Adrenal gland (tissue), 5 donors: Measurements from ENCODE around the gene DLGAP1.

Experiments used
- POLR2A ChIP-seq, 2 donors: fragments of 450-650 bp; IDR thresholded peaks; one replicate each; pipeline ENCODE4 v1.6.1; 2017; ENCODE audit warnings: antibody characterized with exemption in 2 of 2, mild to moderate bottlenecking in 2 of 2, moderate library complexity in 1 of 2
- TF ChIP-seq, protein P1 (sequence below), 6 experiments: fragments of 450-650 bp in 4 of 6; fragments of 200-600 bp in 2 of 6; sonication (generic) in 1 of 6; IDR thresholded peaks; 1 replicate in 5 of 6; 2 replicates in 1 of 6; pipeline versions ENCODE4 v1.5.1 to v1.8.0; 2016 to 2021; ENCODE audit warnings: antibody characterized with exemption in 6 of 6, mild to moderate bottlenecking in 2 of 6, moderate library complexity in 1 of 6
- donor health status: DM: no; HTN: no; CAD: no.

DNA sequence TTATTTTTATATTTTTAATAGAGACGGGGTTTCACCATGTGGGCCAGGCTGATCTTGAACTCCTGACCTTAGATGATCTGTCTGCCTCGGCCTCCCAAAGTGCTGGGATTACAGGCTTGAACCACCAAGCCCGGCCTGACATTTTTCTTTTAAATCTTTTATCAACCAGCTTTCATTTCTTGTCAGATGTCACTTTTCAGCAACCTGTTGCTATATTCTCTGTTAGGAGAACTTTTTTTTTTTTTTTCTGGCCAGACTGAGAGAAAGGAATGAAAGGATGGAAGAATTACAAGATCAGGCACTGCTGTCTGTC is 858.8 kb downstream of the DLGAP1 start:
- TF ChIP-seq, protein P1, sequence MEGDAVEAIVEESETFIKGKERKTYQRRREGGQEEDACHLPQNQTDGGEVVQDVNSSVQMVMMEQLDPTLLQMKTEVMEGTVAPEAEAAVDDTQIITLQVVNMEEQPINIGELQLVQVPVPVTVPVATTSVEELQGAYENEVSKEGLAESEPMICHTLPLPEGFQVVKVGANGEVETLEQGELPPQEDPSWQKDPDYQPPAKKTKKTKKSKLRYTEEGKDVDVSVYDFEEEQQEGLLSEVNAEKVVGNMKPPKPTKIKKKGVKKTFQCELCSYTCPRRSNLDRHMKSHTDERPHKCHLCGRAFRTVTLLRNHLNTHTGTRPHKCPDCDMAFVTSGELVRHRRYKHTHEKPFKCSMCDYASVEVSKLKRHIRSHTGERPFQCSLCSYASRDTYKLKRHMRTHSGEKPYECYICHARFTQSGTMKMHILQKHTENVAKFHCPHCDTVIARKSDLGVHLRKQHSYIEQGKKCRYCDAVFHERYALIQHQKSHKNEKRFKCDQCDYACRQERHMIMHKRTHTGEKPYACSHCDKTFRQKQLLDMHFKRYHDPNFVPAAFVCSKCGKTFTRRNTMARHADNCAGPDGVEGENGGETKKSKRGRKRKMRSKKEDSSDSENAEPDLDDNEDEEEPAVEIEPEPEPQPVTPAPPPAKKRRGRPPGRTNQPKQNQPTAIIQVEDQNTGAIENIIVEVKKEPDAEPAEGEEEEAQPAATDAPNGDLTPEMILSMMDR (IDR thresholded peaks at IDR 0.05): no peak
- no peak for TF ChIP-seq POLR2A (IDR thresholded peaks at IDR 0.05)
